GM12892 (cell line): Measurements from ENCODE around the gene TTLL11.
"Not testable (repeated sequence)": the region's sequence is repeated elsewhere in the genome, so short reads cannot be mapped to it uniquely, and the experiment has no call there.

Source experiments
- DNase-seq: peaks from one replicate; pipeline ENCODE4 v3.0.0; 2011; ENCODE audit not compliant: insufficient read length
- FAIRE-seq: peaks from 2 replicates; lab custom pipeline; 2011; peaks lifted over from hg19 to GRCh38; lab: Jason Lieb, UNC
- POLR2A ChIP-seq: IDR thresholded peaks from 2 replicates; pipeline ENCODE4 v1.6.1; 2011; ENCODE audit warnings: low read depth, low read length, control low read depth
- POLR2AphosphoS5 ChIP-seq: IDR thresholded peaks from 2 replicates; pipeline ENCODE4 v1.6.1; 2011; ENCODE audit warnings: low read depth, low read length, control low read depth
- TAF1 ChIP-seq: IDR thresholded peaks from 2 replicates; pipeline ENCODE4 v1.6.1; 2011; ENCODE audit warnings: low read depth, mild to moderate bottlenecking, control low read depth, low read length, borderline replicate concordance

TTLL11 gene

DNA sequence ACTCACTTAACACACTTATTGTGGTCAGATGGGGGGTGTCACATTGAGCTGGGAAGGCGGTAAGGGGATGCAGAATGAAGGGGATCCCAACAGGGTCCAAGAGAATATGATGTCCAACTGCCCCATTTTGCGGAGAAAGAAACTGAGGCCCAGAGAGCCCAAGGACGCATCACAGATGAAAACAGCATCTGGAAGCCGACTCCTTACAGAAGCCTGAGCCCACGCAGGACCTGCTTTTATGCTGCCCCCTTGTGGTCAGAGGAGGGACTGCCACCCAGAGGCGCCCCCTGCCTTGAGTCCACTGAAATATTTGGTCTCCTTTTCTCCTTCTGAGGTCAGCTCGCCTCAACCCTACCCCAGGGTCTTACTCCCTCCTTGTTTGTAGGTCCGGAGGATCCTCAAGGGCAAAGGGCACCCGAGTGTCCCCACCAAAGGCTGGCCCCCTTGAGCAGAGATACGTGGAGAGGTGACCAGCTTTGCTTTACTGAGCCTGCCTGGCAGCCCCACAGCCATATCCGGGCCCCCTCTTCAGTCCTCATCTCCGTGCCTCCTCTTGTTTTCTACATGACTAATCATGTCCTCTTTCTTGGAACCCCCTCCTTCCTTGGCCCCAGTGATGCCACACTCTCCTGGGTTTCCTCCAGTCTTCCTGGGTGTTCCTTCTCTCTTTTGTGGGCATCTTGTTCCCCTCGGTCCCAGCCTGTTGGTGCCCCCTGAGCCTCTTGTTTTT is 30.0 kb upstream of the TTLL11 start:
- no peak for TF ChIP-seq POLR2AphosphoS5
- no peak for TF ChIP-seq TAF1
- TF ChIP-seq POLR2A, result no peak
- DNase-seq (peak; percentile 71), FAIRE-seq (peak; percentile 66)

DNA sequence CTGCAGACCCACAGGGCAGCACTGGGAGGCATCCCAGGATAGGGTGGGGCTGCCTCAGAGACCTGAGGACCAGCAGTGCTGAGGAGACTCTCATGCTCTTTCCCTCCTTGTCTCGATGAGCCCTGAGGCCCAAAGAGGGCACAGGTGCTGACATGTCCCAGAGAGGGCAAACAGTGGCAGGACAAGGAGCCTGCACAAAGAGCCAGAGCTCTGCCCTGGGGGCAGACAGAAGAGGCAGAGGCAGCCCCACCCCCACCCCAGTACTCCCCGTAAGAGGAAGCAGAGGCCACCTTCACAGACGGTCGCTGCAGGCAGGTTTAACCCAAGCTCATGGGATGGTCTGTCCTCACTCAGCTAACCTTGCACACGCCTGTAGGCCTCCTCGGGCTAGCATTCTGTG is 29.4 kb upstream of the TTLL11 start:
- TF ChIP-seq POLR2A (no peak), POLR2AphosphoS5 (no peak), TAF1 (no peak)
- FAIRE-seq (no peak), DNase-seq (no peak)

DNA sequence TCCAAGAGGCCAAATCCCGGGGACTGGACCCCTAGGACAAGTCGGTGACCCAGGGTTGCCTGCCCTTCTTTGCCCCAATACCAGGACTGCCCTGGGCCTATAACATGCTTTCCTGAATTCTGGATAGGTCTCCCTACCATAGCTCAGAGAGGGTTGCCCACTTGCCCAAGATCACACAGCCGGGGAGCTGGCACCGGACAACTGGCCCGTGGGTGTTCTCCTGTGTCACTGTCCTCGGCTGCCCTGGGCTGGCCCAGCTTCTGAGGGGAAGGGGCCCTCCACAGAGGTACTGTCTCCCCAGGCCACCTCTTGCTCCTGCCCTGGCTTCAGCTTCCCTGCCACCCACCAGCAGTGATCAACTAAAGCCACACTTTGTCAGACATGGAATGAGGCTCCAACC is 28.8 kb upstream of the TTLL11 start:
- DNase-seq, result no peak
- no peak for FAIRE-seq
- TF ChIP-seq POLR2A, result no peak
- no peak for TF ChIP-seq TAF1
- TF ChIP-seq POLR2AphosphoS5, result no peak

DNA sequence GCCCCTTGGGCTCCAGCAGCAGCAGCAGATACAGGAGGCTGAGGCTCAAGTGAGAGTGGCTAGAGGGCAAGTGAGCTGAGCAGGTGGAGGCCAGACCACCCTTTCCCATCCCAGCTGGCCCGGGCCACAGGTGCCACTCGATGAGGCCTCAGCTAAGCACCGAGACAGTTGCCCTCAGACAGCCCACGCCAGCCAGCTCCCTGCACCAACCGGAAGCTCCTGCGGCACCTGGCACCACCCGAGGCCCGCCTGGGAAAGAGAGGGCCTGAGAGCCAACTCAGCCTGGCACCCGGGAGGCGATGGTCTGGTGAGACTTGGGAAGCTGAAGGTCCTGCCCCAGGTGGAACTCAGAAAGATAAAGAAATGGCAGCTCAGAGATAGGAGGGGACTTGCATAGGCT is 28.3 kb upstream of the TTLL11 start:
- no peak for FAIRE-seq
- DNase-seq, result no peak
- TF ChIP-seq POLR2A (no peak), POLR2AphosphoS5 (no peak), TAF1 (no peak)

DNA sequence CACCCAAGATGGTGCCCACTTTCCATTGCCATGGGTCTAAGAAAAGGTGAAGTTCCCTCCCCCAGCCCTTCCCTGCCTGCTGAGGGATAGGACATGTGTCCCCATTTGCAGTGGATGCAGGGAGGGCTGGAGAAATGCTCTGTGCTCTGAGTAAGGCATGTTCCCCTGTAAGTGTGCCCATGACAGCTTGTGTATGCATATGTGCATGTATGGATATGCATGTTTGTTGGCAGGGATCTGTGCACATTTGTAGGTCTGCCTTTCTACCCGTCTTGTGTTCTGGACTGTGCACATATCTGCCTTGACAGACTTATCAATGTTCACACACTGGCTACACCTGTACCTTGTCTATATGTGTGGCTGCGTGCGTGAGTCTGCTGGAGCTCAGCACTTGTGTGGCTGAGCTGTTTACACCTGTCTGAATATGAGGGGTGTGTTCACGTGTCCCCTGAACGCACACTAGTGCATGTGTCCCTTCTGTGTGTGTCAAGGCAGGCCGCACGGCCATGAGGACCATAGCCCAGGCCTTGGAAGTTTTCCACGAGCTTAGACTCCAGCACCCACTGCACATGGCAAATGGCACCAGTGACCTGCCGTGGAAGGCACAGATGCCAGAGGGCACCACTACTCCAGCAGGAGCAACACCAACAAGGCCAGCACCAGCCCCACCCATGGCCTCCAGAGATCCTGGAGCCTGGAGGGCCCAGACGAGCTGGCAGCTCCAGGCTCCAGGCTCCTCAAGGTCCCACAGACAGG is 27.4 kb upstream of the TTLL11 start:
- TF ChIP-seq POLR2AphosphoS5, result no peak
- no peak for TF ChIP-seq TAF1
- TF ChIP-seq POLR2A, result no peak
- no peak for DNase-seq
- no peak for FAIRE-seq

DNA sequence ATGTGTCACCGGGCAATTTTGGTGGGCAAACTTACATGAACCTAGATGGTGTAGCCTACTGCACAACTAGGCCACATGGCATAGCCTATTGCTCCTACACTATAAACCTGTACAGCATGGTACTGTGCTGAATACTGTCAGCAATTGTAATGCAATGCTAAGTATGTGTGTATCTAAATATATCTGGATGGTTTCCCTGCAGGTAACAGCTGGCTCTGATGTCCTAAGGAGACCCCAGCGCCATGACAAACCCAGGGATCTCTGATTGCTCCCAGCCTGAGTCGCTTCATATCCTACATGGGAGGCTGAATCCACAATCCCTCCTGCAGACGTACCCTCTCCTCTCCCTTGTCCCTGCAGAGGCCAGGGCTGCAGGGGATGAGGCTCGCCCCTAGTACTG is 26.6 kb upstream of the TTLL11 start:
- no peak for TF ChIP-seq TAF1
- no peak for FAIRE-seq
- no peak for DNase-seq

DNA sequence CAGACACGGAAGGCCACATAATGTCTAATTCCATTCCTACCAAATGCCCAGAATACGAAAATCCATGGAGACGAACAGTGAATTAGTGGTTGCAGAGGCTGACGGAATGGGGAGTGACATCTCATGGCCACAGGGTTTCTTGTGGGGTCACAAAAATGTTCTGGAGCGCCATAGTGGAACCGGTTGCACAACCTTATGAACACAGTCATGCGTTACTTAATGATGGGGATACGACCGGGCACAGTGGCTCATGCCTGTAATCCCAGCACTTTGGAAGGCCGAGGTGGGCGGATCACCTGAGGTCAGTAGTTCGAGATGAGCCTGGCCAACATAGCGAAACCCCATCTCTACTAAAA is 26.0 kb upstream of the TTLL11 start:
- DNase-seq (no peak), FAIRE-seq (no peak)
- TF ChIP-seq POLR2A (no peak), POLR2AphosphoS5 (no peak), TAF1 (no peak)

DNA sequence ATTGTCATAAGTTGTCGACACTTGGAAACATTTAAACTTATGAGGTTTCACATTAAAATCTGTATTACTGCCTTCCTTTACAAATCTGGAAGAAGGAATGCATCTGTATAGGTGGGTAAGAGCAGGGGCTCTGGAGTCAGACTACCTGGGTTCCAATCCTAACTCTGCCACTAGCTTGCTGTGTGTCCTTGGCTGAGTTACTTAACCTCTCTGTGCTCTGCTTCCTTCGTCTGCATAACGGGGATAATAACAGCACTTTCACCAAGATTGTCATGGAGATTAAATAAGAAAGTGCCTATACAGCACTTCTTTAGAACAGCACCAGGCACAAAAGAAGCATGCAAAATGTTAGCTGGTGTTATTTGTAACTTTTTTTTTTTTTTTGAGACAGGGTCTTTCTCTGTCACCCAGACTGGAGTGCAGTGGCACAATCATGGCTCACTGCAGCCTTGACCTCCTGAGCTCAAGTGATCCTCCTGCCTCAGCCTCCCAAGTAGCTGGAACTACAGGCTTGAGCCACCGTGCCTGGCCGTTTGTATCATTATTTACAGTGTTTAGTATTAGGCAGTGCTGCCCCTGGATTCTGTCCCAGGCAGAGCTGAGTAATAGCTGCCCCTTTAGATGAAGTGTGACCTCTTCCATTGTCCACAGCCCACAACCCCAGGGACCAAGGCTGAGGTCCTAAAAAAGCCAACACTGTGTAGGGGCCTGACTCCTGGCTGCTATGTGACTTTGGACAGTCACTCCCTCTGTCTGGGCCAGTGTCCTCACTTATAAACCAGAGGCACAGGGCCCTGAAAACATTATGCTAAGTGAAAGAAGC is 25.4 kb upstream of the TTLL11 start:
- TF ChIP-seq POLR2AphosphoS5 (no peak), TAF1 (no peak), POLR2A (no peak)
- FAIRE-seq (no peak), DNase-seq (no peak)

DNA sequence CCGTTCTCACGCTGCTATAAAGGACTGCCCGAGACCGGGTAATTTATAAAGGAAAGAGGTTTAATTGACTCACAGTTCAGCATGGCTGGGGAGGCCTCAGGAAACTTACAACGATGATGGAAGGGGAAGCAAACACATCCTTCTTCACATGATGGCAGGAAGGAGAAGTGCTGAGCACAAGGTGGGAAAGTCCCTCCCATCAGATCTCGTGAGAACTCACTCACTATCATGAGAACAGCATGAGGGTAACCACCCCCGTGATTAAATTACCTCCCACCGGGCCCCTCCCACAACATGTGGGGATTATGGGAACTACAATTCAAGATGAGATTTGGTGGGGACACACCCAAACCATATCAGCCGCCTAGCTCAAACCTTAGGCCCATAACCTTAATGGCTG is 24.1 kb upstream of the TTLL11 start:
- not testable (repeated sequence) for FAIRE-seq, DNase-seq

DNA sequence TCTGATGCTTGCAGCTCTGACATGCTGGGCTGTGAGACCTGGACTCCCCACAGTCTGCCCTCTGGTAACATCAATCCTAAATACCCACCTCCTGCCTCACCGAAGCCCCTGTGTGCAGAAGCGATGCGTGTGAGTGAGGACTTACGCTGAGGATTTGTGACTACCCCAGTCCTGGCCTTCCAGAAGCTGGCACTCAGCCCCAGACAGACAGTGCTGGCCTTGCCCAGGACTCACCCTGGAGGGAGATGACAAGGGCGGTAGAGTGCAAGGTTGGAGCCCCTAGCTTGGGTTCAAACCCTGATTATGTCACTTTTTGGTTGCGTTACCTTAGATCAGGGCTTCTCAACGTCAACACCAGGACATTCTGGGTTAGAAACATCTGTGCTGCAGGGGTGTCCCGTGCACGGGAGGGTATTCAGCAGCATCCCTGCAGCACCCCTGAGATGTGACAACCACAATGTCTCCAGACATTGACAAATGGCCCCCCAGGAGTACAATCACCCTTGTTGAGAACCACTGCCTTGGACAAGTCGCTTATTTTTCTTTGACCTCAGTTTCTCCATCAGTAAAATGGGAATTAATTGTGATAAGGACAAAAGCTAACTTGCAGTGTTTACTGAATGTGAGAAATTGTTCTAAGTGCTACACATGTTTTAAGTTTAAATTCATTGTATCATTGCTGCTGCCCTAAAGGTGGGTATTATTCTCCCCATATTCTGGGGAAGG is 23.5 kb upstream of the TTLL11 start:
- DNase-seq (no peak), FAIRE-seq (no peak)
- TF ChIP-seq POLR2AphosphoS5 (no peak), POLR2A (no peak), TAF1 (no peak)

DNA sequence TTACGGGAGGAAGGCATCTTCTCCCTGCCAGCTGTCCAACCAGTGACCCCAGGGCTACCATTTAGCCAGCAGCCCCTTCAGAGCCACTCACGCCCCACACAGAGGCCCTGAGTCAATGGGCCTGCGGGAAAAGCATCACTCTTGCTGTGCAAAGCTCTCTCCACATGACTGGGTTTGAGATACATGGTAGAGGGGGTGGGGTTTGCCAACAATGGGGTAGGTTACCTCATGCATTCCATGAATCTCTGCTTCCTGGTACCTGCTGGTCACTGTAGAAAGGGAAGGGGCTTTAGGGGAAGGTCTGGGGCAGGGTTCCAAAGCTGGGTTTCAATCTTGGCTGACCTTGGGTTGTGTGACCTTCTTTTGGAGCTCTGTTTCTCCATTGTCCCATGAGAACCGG is 22.9 kb upstream of the TTLL11 start:
- TF ChIP-seq POLR2A (no peak), POLR2AphosphoS5 (no peak), TAF1 (no peak)
- FAIRE-seq (no peak), DNase-seq (no peak)
